ENCODE measurements around the gene FGF12. TPM values are rescaled to one million over a fixed set of nuclear protein-coding genes. Genes with fewer than 3 reads are reported as not detected.

The FGF12 gene
- total and polyA plus RNA-seq, 9 donors = 3.0 to 5.4 (median 4.3) TPM

DNA sequence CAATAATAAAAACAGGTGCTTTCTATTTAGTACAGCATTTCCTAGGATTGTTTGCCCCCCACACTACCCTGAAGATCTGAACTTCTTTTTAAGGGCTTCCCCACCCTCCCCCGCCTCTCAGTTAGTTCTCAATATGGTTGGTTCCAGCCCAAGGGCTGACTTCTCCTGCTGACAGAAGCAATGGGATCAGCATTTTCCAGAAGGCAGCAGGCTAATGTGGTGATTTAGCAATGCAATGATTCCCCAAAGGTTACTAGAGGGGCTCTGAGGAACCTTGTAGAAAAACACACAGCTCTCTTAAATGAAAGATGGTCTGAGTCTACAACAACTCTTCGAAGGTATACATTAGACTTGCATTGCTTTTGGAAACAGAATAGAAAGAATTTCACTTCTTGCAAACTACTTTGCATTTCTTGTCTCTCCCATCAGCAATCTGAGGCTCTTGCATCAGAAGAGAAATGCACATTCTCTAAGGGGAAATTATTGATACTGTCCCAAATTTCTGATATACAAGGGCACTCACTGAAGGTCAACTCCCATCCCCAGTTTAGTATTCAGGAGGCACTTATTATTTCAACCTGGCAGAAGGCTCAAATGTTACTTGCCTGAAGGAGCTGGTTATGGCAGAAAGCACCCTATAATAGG lies 30.3 kb downstream of the FGF12 start:
- no CpG with 5 or more reads among the region's 2 CpGs for WGBS (ENCODE audit: insufficient coverage)
- Histone ChIP-seq H3K9me3 (replicated peaks; ENCODE audit: control insufficient read depth, low read depth, low read length) (no peaks in the 10 kb centered on the region), H3K4me3 (ENCODE audit: low read length) (no peak overlapping the region), H3K4me1 (ENCODE audit: control insufficient read depth, insufficient read depth, low read length) (no peaks in the 10 kb centered on the region), H3K36me3 (ENCODE audit: control insufficient read depth, insufficient read depth, low read length) (no peaks in the 10 kb centered on the region), H3K27ac (ENCODE audit: low read length) (no peak overlapping the region), H3K27me3 (ENCODE audit: control insufficient read depth, insufficient read depth, low read length) (no peaks in the 10 kb centered on the region)
- no peak for DNase-seq

- no peaks in the 10 kb centered on the region for H3K4me1 ChIP-seq (ENCODE audit: control insufficient read depth, insufficient read depth, low read length)
- no peaks in the 10 kb centered on the region for H3K9me3 ChIP-seq (replicated peaks; ENCODE audit: control insufficient read depth, low read depth, low read length)
- no peak for DNase-seq
- H3K27me3 ChIP-seq (ENCODE audit: control insufficient read depth, insufficient read depth, low read length) = no peaks in the 10 kb centered on the region
- no peak overlapping the region for H3K27ac ChIP-seq (ENCODE audit: low read length)
- H3K4me3 ChIP-seq (ENCODE audit: low read length) = no peak overlapping the region
- 84% methylated on average over 5 of the region's 5 CpGs for WGBS (ENCODE audit: insufficient coverage)
- no peaks in the 10 kb centered on the region for H3K36me3 ChIP-seq (ENCODE audit: control insufficient read depth, insufficient read depth, low read length)
These were observed 39.7 kb downstream of the FGF12 start for GRCh38 chr3:192687488-192688152.

GRCh38 chr3:192685801-192686200 lies 41.5 kb downstream of the FGF12 start:
- Histone ChIP-seq H3K4me1 (ENCODE audit: control insufficient read depth, insufficient read depth, low read length) (no peaks in the 10 kb centered on the region), H3K27ac (ENCODE audit: low read length) (no peak overlapping the region), H3K36me3 (ENCODE audit: control insufficient read depth, insufficient read depth, low read length) (no peaks in the 10 kb centered on the region), H3K27me3 (ENCODE audit: control insufficient read depth, insufficient read depth, low read length) (no peaks in the 10 kb centered on the region), H3K4me3 (ENCODE audit: low read length) (no peak overlapping the region), H3K9me3 (replicated peaks; ENCODE audit: control insufficient read depth, low read depth, low read length) (no peaks in the 10 kb centered on the region)
- no peak for DNase-seq
- 81% methylated on average over 5 of the region's 5 CpGs for WGBS (ENCODE audit: insufficient coverage)

DNA sequence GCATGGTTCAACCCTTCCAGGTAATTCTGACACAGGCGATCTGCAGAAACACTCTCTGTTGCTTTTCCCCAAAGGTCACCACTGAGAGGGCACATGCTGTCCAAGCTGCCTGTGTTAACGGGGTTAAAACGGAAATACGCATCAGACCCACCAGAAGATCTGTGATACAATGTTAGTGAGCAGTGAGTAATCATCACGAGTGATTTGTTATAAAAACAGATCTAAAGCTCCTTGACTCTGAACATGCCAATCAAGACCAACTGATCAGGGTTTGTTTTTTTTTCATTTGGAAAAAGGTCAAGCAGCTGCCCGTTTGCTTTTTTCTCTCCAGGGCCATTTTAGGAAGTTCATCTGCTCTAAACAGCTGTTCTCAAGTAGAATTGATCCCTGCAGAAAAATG lies 43.2 kb downstream of the FGF12 start:
- H3K9me3 ChIP-seq (replicated peaks; ENCODE audit: control insufficient read depth, low read depth, low read length) = no peaks in the 10 kb centered on the region
- 43% methylated on average over 2 of the region's 6 CpGs for WGBS (ENCODE audit: insufficient coverage)
- H3K4me3 ChIP-seq (ENCODE audit: low read length) = no peak overlapping the region
- H3K4me1 ChIP-seq (ENCODE audit: control insufficient read depth, insufficient read depth, low read length) = no peaks in the 10 kb centered on the region
- H3K36me3 ChIP-seq (ENCODE audit: control insufficient read depth, insufficient read depth, low read length) = no peaks in the 10 kb centered on the region
- no peak for DNase-seq
- H3K27me3 ChIP-seq (ENCODE audit: control insufficient read depth, insufficient read depth, low read length) = no peaks in the 10 kb centered on the region
- H3K27ac ChIP-seq (ENCODE audit: low read length) = no peak overlapping the region

GRCh38 chr3:192675958-192676649 lies 51.2 kb downstream of the FGF12 start:
- Histone ChIP-seq H3K36me3 (ENCODE audit: control insufficient read depth, insufficient read depth, low read length) (no peaks in the 10 kb centered on the region), H3K9me3 (replicated peaks; ENCODE audit: control insufficient read depth, low read depth, low read length) (no peaks in the 10 kb centered on the region), H3K27ac (ENCODE audit: low read length) (no peak overlapping the region), H3K4me3 (ENCODE audit: low read length) (no peak overlapping the region), H3K4me1 (ENCODE audit: control insufficient read depth, insufficient read depth, low read length) (no peaks in the 10 kb centered on the region), H3K27me3 (ENCODE audit: control insufficient read depth, insufficient read depth, low read length) (no peaks in the 10 kb centered on the region)
- no peak for DNase-seq
- no CpG with 5 or more reads among the region's 4 CpGs for WGBS (ENCODE audit: insufficient coverage)

DNA sequence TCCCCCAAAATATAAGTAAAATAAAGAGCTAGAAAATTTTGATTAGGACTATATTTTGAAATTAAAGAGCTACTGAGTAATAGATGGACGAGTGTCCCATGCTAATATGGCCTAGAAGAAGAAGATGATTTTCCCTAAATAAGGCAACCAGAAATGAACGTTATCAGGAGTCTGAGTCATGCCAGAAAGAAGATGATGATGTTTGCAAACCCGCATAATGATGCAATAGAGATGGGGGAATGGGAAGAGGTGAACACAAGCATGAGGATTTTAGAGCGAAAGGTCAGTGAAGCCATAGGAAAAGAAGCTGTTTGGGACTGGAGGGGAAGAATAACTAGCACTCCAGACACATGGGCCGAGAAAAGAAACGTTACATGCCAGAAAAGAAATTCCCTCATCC lies 71.7 kb downstream of the FGF12 start:
- 72% methylated on average over 3 of the region's 6 CpGs for WGBS (ENCODE audit: insufficient coverage)
- Histone ChIP-seq H3K27me3 (ENCODE audit: control insufficient read depth, insufficient read depth, low read length) (no peaks in the 10 kb centered on the region), H3K36me3 (ENCODE audit: control insufficient read depth, insufficient read depth, low read length) (no peaks in the 10 kb centered on the region), H3K9me3 (replicated peaks; ENCODE audit: control insufficient read depth, low read depth, low read length) (no peaks in the 10 kb centered on the region), H3K27ac (ENCODE audit: low read length) (no peak overlapping the region), H3K4me1 (ENCODE audit: control insufficient read depth, insufficient read depth, low read length) (no peaks in the 10 kb centered on the region), H3K4me3 (ENCODE audit: low read length) (no peak overlapping the region)
- DNase-seq = no peak

GRCh38 chr3:192655040-192655439 lies 72.3 kb downstream of the FGF12 start:
- Histone ChIP-seq H3K36me3 (ENCODE audit: control insufficient read depth, insufficient read depth, low read length) (no peaks in the 10 kb centered on the region), H3K27me3 (ENCODE audit: control insufficient read depth, insufficient read depth, low read length) (no peaks in the 10 kb centered on the region), H3K4me1 (ENCODE audit: control insufficient read depth, insufficient read depth, low read length) (no peaks in the 10 kb centered on the region), H3K9me3 (replicated peaks; ENCODE audit: control insufficient read depth, low read depth, low read length) (no peaks in the 10 kb centered on the region), H3K27ac (ENCODE audit: low read length) (no peak overlapping the region), H3K4me3 (ENCODE audit: low read length) (no peak overlapping the region)
- DNase-seq = no peak
- WGBS (ENCODE audit: insufficient coverage) = no CpG with 5 or more reads among the region's 1 CpG

GRCh38 chr3:192653862-192654261 lies 73.5 kb downstream of the FGF12 start:
- Histone ChIP-seq H3K9me3 (replicated peaks; ENCODE audit: control insufficient read depth, low read depth, low read length) (no peaks in the 10 kb centered on the region), H3K27me3 (ENCODE audit: control insufficient read depth, insufficient read depth, low read length) (no peaks in the 10 kb centered on the region), H3K27ac (ENCODE audit: low read length) (no peak overlapping the region), H3K36me3 (ENCODE audit: control insufficient read depth, insufficient read depth, low read length) (no peaks in the 10 kb centered on the region), H3K4me3 (ENCODE audit: low read length) (no peak overlapping the region), H3K4me1 (ENCODE audit: control insufficient read depth, insufficient read depth, low read length) (no peaks in the 10 kb centered on the region)
- no peak for DNase-seq
- WGBS (ENCODE audit: insufficient coverage) = 73% methylated on average over 1 of the region's 1 CpG

DNA sequence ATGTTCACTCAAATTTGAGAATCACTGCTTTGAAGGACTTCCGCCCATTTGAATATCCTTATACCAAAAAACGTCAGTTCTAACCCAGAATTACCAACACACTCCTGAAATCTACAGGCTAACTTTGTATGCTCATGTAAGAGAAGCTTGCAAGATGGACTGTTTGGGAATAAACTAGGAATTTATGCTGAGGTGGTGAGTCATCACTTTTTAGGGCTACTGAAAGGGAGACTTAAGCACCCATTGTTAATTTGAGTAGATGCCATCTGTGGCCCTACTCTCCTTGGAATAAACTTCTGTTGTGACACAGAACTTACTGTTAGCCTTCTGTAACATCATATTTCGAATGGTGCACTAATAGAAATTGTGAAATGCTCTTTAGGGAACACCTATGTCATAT lies 74.6 kb downstream of the FGF12 start:
- Histone ChIP-seq H3K9me3 (replicated peaks; ENCODE audit: control insufficient read depth, low read depth, low read length) (no peaks in the 10 kb centered on the region), H3K4me3 (ENCODE audit: low read length) (no peak overlapping the region), H3K4me1 (ENCODE audit: control insufficient read depth, insufficient read depth, low read length) (no peaks in the 10 kb centered on the region), H3K36me3 (ENCODE audit: control insufficient read depth, insufficient read depth, low read length) (no peaks in the 10 kb centered on the region), H3K27ac (ENCODE audit: low read length) (no peak overlapping the region), H3K27me3 (ENCODE audit: control insufficient read depth, insufficient read depth, low read length) (no peaks in the 10 kb centered on the region)
- WGBS (ENCODE audit: insufficient coverage) = no CpG with 5 or more reads among the region's 3 CpGs
- no peak for DNase-seq

DNA sequence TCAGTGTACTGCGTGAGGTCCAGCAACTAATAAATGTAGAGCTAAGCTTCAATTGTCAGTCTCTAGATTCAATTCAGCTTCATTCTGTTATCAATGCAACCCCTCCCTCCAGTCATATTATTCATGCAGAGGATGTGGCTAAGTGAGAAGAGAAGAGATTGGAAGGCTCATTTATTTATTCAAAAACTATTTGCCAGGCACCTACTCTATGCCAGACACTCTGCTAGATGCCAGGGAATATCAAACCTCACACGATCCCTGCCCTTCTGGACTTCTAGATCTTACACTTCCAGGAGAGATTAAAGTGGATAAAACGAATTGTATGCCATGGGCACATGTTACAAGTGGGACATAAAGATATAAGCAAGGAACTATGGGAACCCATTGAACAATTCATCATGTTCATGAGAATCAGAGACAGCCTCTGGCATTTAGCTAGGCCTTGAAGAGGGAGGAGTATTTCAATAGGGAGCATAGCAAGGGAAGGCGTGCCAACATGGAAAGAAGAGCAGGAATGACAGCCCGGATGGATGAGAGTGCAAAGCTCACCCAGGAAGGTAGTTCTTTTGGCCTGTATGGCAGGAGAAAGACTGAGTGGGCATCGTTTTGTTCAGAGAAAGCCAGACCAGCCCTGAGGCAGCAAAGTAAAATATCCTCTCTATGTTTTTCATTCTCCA lies 75.4 kb downstream of the FGF12 start:
- 76% methylated on average over 3 of the region's 6 CpGs for whole genome bisulfite sequencing (ENCODE audit: insufficient coverage)
- H3K27ac ChIP-seq (ENCODE audit: low read length) = no peak overlapping the region
- H3K4me3 ChIP-seq (ENCODE audit: low read length) = no peak overlapping the region
- DNase-seq = no peak
- H3K36me3 ChIP-seq (ENCODE audit: control insufficient read depth, insufficient read depth, low read length) = no peaks in the 10 kb centered on the region
- no peaks in the 10 kb centered on the region for H3K27me3 ChIP-seq (ENCODE audit: control insufficient read depth, insufficient read depth, low read length)
- no peaks in the 10 kb centered on the region for H3K4me1 ChIP-seq (ENCODE audit: control insufficient read depth, insufficient read depth, low read length)
- no peaks in the 10 kb centered on the region for H3K9me3 ChIP-seq (replicated peaks; ENCODE audit: control insufficient read depth, low read depth, low read length)
